Measurements from ENCODE around the gene COL5A1.

Gene COL5A1

DNA sequence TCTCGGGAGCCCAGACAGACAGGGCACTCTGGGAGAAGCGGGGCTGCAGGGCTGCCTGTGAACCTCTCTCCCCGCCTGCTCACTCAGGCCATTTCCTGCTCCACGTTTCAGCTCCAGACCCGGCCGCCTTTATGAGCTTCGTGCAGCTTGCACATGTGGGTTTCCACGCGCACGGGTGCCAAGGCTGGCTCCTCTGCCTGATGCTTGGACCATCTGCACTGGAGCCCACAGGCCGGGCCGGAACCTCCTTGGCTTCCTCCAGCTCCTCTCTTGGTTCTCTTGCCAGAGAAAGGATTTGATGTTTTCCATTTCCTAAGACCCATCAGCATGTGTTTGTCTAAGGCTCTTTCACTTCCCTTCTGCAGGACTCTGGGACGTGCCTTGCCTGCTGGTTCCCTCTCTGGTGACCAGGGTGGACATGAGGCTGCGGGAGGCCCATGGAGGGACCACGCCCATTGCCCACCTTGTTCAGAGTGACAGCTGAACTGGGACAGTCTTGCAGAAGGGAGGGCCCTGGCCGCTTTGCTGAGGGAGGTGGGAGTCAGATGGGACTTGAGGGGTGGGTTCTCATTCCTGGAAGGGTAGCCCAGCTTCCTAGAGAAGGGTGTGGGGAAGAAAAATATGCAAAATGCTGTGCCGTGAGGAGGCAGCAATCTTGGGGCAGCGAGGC is 23.3 kb upstream of the COL5A1 start:
- no peaks in the 10 kb centered on the region for H3K36me3 ChIP-seq
- H3K4me1 ChIP-seq = peaks cover 0 to 32% (median 0%) of the 10 kb centered on the region in 4 donors
- DNase-seq = peak; percentile 24 to 59
- H3K4me3 ChIP-seq = no peak overlapping the region
- H3K27me3 ChIP-seq = peaks cover 0 to 10% of the 10 kb centered on the region in 2 donors
- TF ChIP-seq CTCF (IDR thresholded peaks at IDR 0.05) = no peak
- no peak overlapping the region for H3K27ac ChIP-seq
- no peaks in the 10 kb centered on the region for H3K9me3 ChIP-seq
- intact Hi-C loops (cut with DNase I; ENCODE audit: low total_unique reads) = no loop called here

- intact Hi-C loops (cut with DNase I; ENCODE audit: low total_unique reads) = no loop called here
- Histone ChIP-seq H3K36me3 (no peaks in the 10 kb centered on the region), H3K9me3 (no peaks in the 10 kb centered on the region), H3K27ac (no peak overlapping the region), H3K27me3 (peaks cover 0 to 10% of the 10 kb centered on the region in 2 donors), H3K4me3 (no peak overlapping the region), H3K4me1 (peaks cover 0 to 36% (median 0%) of the 10 kb centered on the region in 4 donors)
- peak in 1 of 2 donors; percentile 55 for DNase-seq
- no peak for TF ChIP-seq CTCF (IDR thresholded peaks at IDR 0.05)
Observed at GRCh38 chr9:134618833-134619447, 22.7 kb upstream of the COL5A1 start.

- H3K9me3 ChIP-seq = no peaks in the 10 kb centered on the region
- TF ChIP-seq CTCF (IDR thresholded peaks at IDR 0.05) = no peak
- H3K4me3 ChIP-seq = no peak overlapping the region
- peak in 1 of 2 donors; percentile 62 for DNase-seq
- intact Hi-C loops (cut with DNase I; ENCODE audit: low total_unique reads) = no loop called here
- no peak overlapping the region for H3K27ac ChIP-seq
- no peaks in the 10 kb centered on the region for H3K36me3 ChIP-seq
- H3K4me1 ChIP-seq = peaks cover 0 to 39% (median 0%) of the 10 kb centered on the region in 4 donors
- peaks cover 0 to 10% of the 10 kb centered on the region in 2 donors for H3K27me3 ChIP-seq
Observed at GRCh38 chr9:134619448-134619982, 22.1 kb upstream of the COL5A1 start.

DNA sequence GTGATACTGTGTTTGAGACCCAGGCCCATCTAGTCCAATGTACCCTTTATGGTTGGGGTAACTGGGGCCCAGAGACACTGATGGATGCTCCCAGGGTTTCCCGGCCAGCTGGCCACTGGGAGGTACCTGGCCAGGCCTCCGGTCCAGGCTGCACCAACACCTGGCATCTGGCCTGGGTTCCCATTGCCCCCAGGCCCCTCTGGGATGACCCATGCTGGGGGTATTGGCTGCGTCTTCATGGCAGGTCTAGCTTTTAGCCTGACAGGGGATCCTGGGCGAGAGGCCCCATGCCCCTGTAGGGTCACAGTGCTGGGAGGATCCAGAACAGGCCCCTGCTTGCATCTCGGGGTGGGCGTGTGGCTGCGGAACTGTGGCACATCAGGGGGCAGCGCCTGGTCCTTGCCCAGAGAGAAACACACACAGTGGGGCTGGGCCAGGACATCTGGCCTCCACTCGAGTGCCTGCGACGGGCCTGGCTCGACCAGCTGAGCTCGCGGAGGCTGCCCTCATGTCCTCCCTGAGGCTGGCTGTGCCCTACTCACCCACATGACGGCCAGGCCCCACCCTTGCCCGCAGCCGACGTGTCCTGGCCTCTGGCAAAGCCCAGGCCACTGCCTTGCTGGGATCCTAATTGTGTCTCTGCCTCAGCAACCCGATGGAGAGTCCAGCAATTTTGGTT is 21.5 kb upstream of the COL5A1 start:
- no peak for TF ChIP-seq CTCF (IDR thresholded peaks at IDR 0.05)
- H3K9me3 ChIP-seq = no peaks in the 10 kb centered on the region
- peak; percentile 17 to 66 for DNase-seq
- peaks cover 0 to 45% (median 0%) of the 10 kb centered on the region in 4 donors for H3K4me1 ChIP-seq
- H3K27me3 ChIP-seq = peaks cover 0 to 10% of the 10 kb centered on the region in 2 donors
- H3K4me3 ChIP-seq = no peak overlapping the region
- no peak overlapping the region for H3K27ac ChIP-seq
- H3K36me3 ChIP-seq = no peaks in the 10 kb centered on the region
- intact Hi-C loops (cut with DNase I; ENCODE audit: low total_unique reads) = no loop called here

DNA sequence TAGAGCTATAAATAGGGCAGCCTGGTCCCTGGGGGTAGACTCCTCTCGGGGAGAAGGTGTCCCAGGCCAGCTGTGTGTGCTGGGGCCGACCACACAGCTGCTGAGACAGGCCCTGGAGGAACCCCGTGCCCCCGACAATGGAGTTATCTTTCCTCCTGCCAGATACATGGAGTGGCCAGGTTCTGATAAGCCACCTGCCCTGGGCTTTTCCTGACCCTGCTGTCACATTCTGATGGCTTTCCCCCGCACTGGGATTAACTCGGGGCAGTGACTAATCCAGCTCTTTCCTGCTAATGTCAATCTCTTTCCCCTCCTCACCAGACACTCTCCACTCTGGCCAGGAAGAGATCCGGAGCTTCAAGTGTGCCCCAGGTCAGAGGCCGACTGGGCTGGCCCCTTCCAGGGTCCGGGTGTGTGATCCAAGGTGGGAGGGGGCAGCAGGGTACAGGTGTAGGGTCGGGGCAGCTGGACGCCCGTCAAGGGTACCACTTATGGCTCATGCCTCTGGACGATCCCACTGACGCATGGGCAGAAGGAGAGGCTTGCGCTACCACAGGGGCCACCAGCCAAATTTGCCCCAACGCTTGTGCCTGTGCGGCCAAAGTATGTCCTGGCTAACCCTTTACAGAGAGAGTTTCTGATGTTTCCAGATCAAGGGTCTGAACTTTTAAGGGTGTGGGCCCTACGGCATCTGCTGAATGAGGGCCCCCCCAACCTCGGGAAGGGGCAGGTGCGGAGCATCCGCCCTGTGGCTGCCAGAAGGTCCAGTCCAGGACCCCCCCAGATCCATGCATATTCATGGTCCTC is 20.6 kb upstream of the COL5A1 start:
- Histone ChIP-seq H3K36me3 (no peaks in the 10 kb centered on the region), H3K4me3 (no peak overlapping the region), H3K27me3 (peaks cover 0 to 10% of the 10 kb centered on the region in 2 donors), H3K9me3 (no peaks in the 10 kb centered on the region), H3K4me1 (peaks cover 0 to 46% (median 0%) of the 10 kb centered on the region in 4 donors), H3K27ac (no peak overlapping the region)
- intact Hi-C loops (cut with DNase I; ENCODE audit: low total_unique reads) = no loop called here
- peak in 1 of 2 donors; percentile 61 for DNase-seq
- TF ChIP-seq CTCF (IDR thresholded peaks at IDR 0.05) = no peak

Data from tibial artery (tissue), 4 donors.